ENCODE data around the gene PKD1L1.

GRCh38 chr7:47931005-47932004 lies 17.0 kb downstream of the PKD1L1 start:
- TF ChIP-seq CTCF (IDR thresholded peaks at IDR 0.05 in 4 of 5, conservative IDR thresholded peaks at IDR 0.05 in 1 of 5) (no peak), POLR2A (IDR thresholded peaks at IDR 0.05) (no peak)
